Upper lobe of left lung (tissue), 6 donors: ENCODE results near the gene TSHZ2. TPM values are rescaled to one million over a fixed set of nuclear protein-coding genes. Genes with fewer than 3 reads are reported as not detected.

ENCODE experiments used
- ATAC-seq, 2 donors: fragments of 200-7000 bp; cut with Tn5 transposase; one replicate each; pipeline ENCODE4 v1.9.1; 2022; ENCODE audit warnings: mild to moderate bottlenecking in 2 of 2, moderate library complexity in 2 of 2; ENCODE audit not compliant: low FRiP score in 2 of 2
- DNase-seq, 2 donors: peaks; one replicate each; pipeline ENCODE4 v3.0.0-alpha.2; 2019 to 2020
- H3K27ac ChIP-seq, 4 donors: fragments of 200-600 bp; sonication (generic); one replicate each; pipeline ENCODE4 v1.5.1; 2016 to 2019
- H3K27me3 ChIP-seq, 4 donors: fragments of 200-600 bp; sonication (generic); one replicate each; pipeline ENCODE4 v1.5.1; 2017 to 2019
- H3K36me3 ChIP-seq, 4 donors: fragments of 200-600 bp; sonication (generic); one replicate each; pipeline ENCODE4 v1.5.1; 2016 to 2019
- H3K4me1 ChIP-seq, 4 donors: fragments of 200-600 bp; sonication (generic); one replicate each; pipeline ENCODE4 v1.5.1; 2018 to 2019
- H3K4me3 ChIP-seq, 4 donors: fragments of 200-600 bp; sonication (generic); one replicate each; pipeline ENCODE4 v1.5.1; 2017 to 2019; ENCODE audit warnings: mild to moderate bottlenecking in 2 of 4, moderate library complexity in 1 of 4
- H3K9me3 ChIP-seq, 4 donors: fragments of 200-600 bp; sonication (generic); one replicate each; pipeline ENCODE4 v1.5.1; 2018 to 2019
- CTCF ChIP-seq, 6 experiments: fragments of 450-650 bp in 4 of 6; fragments of 200-600 bp in 2 of 6; sonication (generic) in 2 of 6; IDR thresholded peaks; one replicate each; pipeline ENCODE4 v1.5.1; 2016 to 2019; ENCODE audit warnings: antibody characterized with exemption in 6 of 6
- EP300 ChIP-seq, 4 donors: sonication (generic); formaldehyde crosslinking; IDR thresholded peaks; one replicate each; pipeline ENCODE4 v1.5.1; 2017; ENCODE audit warnings: antibody characterized with exemption in 4 of 4, control low read depth in 2 of 4
- POLR2A ChIP-seq, 4 donors: fragments of 450-650 bp; IDR thresholded peaks; one replicate each; pipeline ENCODE4 v1.5.1; 2016 to 2017; ENCODE audit warnings: antibody characterized with exemption in 4 of 4, mild to moderate bottlenecking in 2 of 4
- POLR2AphosphoS5 ChIP-seq, 2 donors: sonication (generic); formaldehyde crosslinking; IDR thresholded peaks; one replicate each; pipeline ENCODE4 v1.5.1; 2017; ENCODE audit warnings: antibody characterized with exemption in 2 of 2
- WGBS, 2 donors: methylation state at CpG; one replicate each; pipeline ENCODE4 v1.1.5; 2017 to 2018; 5-methylcytosine and 5-hydroxymethylcytosine counted together
- total RNA-seq, 6 donors: library from RNA; depleted of rRNA in 4 of 6; stranded (reverse); fragments of >200 nt in 4 of 6; gene quantifications; one replicate each; pipeline versions ENCODE4 v1.1.0 to v1.2.1, GENCODE V29; 2016 to 2021
- donor health status: DM: no; HTN: no; CAD: no; lungs with moderate emphysema.
- donor health status: DM: no; HTN: yes; CAD: no; lungs with severe emphysema.

TSHZ2 gene
- total RNA-seq, 6 donors from 2014 or later = 1.8 to 10.0 (median 3.2) TPM

- Histone ChIP-seq H3K27ac (no peak overlapping the region), H3K36me3 (no peaks in the 10 kb centered on the region), H3K27me3 (no peaks in the 10 kb centered on the region), H3K4me1 (no peaks in the 10 kb centered on the region), H3K9me3 (no peaks in the 10 kb centered on the region), H3K4me3 (no peak overlapping the region)
- ATAC-seq = no peak
- DNase-seq = no peak
- TF ChIP-seq POLR2AphosphoS5 (IDR thresholded peaks at IDR 0.05) (no peak), EP300 (IDR thresholded peaks at IDR 0.05) (no peak), CTCF (IDR thresholded peaks at IDR 0.05) (no peak), POLR2A (IDR thresholded peaks at IDR 0.05) (no peak)
- 86 to 94% methylated on average over 9 of the region's 9 CpGs for WGBS, 2 donors
Observed at GRCh38 chr20:53247468-53248103, 275.4 kb downstream of the TSHZ2 start.

DNA sequence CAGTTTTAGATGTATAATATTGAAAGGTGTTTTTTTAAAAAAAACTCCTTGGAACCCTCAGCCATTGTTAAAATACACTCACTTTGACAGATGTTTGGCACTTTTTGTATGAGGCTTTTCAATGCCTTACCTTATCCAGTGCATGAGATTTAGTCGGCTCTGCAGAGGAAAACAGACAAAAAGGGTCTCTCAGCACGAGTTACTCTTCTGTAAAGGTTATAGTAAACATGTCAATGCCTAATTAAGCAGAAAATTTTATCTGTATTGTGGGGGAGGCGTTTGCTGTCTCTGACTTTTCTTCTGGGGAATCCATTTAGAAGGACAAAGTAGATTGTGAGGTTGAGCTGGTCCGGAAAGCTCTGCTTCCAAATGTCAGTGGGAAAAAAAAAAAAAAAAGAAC is 278.3 kb downstream of the TSHZ2 start:
- H3K27me3 ChIP-seq = no peaks in the 10 kb centered on the region
- no peaks in the 10 kb centered on the region for H3K4me1 ChIP-seq
- H3K4me3 ChIP-seq = no peak overlapping the region
- no peak for TF ChIP-seq EP300 (IDR thresholded peaks at IDR 0.05)
- no peak for TF ChIP-seq POLR2AphosphoS5 (IDR thresholded peaks at IDR 0.05)
- TF ChIP-seq CTCF (IDR thresholded peaks at IDR 0.05) = no peak
- TF ChIP-seq POLR2A (IDR thresholded peaks at IDR 0.05) = no peak
- no peaks in the 10 kb centered on the region for H3K36me3 ChIP-seq
- WGBS, 2 donors = 55 to 62% methylated on average over 4 of the region's 4 CpGs
- DNase-seq (no peak), ATAC-seq (no peak)
- no peaks in the 10 kb centered on the region for H3K9me3 ChIP-seq
- H3K27ac ChIP-seq = no peak overlapping the region

GRCh38 chr20:53252002-53252401 is 279.8 kb downstream of the TSHZ2 start:
- no peak for ATAC-seq
- DNase-seq = no peak
- H3K4me1 ChIP-seq = no peaks in the 10 kb centered on the region
- no peak overlapping the region for H3K4me3 ChIP-seq
- TF ChIP-seq CTCF (IDR thresholded peaks at IDR 0.05) (no peak), POLR2AphosphoS5 (IDR thresholded peaks at IDR 0.05) (no peak), EP300 (IDR thresholded peaks at IDR 0.05) (no peak), POLR2A (IDR thresholded peaks at IDR 0.05) (no peak)
- no peaks in the 10 kb centered on the region for H3K9me3 ChIP-seq
- no peaks in the 10 kb centered on the region for H3K27me3 ChIP-seq
- H3K27ac ChIP-seq = no peak overlapping the region
- H3K36me3 ChIP-seq = no peaks in the 10 kb centered on the region
- 89 to 91% methylated on average over 5 of the region's 5 CpGs for WGBS, 2 donors

DNA sequence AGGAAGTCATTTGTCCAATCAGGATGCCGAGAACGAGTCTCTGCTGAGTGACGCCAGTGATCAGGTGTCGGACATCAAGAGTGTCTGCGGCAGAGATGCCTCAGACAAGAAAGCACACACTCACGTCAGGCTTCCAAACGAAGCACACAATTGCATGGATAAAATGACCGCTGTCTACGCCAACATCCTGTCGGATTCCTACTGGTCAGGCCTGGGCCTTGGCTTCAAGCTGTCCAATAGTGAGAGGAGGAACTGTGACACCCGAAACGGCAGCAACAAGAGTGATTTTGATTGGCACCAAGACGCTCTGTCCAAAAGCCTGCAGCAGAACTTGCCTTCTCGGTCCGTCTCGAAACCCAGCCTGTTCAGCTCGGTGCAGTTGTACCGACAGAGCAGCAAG is 281.5 kb downstream of the TSHZ2 start:
- 91 to 92% methylated on average over 18 of the region's 18 CpGs for WGBS, 2 donors

More for the DNA sequence above, 281.5 kb downstream of the TSHZ2 start:
- DNase-seq (no peak), ATAC-seq (no peak)
- Histone ChIP-seq H3K4me3 (no peak overlapping the region), H3K27ac (no peak overlapping the region), H3K9me3 (no peaks in the 10 kb centered on the region), H3K4me1 (no peaks in the 10 kb centered on the region), H3K36me3 (no peaks in the 10 kb centered on the region), H3K27me3 (no peaks in the 10 kb centered on the region)
- TF ChIP-seq CTCF (IDR thresholded peaks at IDR 0.05) (no peak), POLR2AphosphoS5 (IDR thresholded peaks at IDR 0.05) (no peak), POLR2A (IDR thresholded peaks at IDR 0.05) (no peak), EP300 (IDR thresholded peaks at IDR 0.05) (no peak)
